Mucosa of rectum (tissue), 2 donors: ENCODE measurements around the gene SCLT1.

Experiments
- H3K27ac ChIP-seq, 2 donors: one replicate each; pipeline ENCODE4 v1.7.0; 2013; ENCODE audit warnings: inconsistent platforms in 2 of 2, low read depth in 2 of 2, low read length in 2 of 2
- H3K27me3 ChIP-seq, 2 donors: one replicate each; pipeline ENCODE4 v1.7.0; 2013; ENCODE audit warnings: low read length in 2 of 2; ENCODE audit not compliant: control insufficient read depth in 2 of 2, insufficient read depth in 2 of 2
- H3K36me3 ChIP-seq, 2 donors: one replicate each; pipeline ENCODE4 v1.7.0; 2013; ENCODE audit warnings: low read length in 2 of 2; ENCODE audit not compliant: control insufficient read depth in 2 of 2, insufficient read depth in 2 of 2
- H3K4me1 ChIP-seq, 2 donors: one replicate each; pipeline ENCODE4 v1.7.0; 2013; ENCODE audit warnings: low read length in 2 of 2, mild to moderate bottlenecking in 1 of 2; ENCODE audit not compliant: control insufficient read depth in 2 of 2, insufficient read depth in 2 of 2
- H3K4me3 ChIP-seq, 2 donors: one replicate each; pipeline ENCODE4 v1.7.0; 2013; ENCODE audit warnings: low read length in 2 of 2
- H3K9ac ChIP-seq, 2 donors: one replicate each; pipeline ENCODE4 v1.7.0; 2013; ENCODE audit warnings: low read length in 2 of 2, low read depth in 1 of 2, mild to moderate bottlenecking in 1 of 2
- H3K9me3 ChIP-seq, 2 donors: one replicate each; pipeline ENCODE4 v1.7.0; 2013; ENCODE audit warnings: low read length in 2 of 2; ENCODE audit not compliant: control insufficient read depth in 2 of 2
- donor health status: healthy.
- donor health status: Normal muscosa, but diverticular disease.

The SCLT1 gene

GRCh38 chr4:128974136-128974581, 119.2 kb downstream of the SCLT1 start:
- Histone ChIP-seq H3K36me3 (no peaks in the 10 kb centered on the region), H3K27me3 (no peaks in the 10 kb centered on the region), H3K9me3 (no peaks in the 10 kb centered on the region), H3K9ac (no peak overlapping the region), H3K4me3 (no peak overlapping the region), H3K27ac (no peak overlapping the region), H3K4me1 (no peaks in the 10 kb centered on the region)

DNA sequence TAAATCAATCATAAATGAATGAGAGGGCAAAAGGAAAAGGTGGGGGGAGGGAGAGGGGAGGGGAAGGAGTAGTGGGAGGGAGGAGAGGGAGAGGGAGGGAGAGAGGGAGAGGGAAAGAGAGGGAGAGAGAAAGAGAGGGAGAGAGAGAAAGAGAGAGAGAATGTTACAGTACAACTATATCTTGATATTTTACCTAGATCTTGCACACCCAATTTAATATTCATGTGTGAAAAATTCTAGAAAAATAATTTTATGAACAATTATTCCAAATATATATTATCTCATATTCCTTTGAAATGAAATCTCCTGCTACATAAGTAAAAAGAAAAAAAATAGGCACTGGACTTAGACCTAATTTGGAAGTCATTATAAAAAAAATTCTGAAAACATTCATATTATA, 120.0 kb downstream of the SCLT1 start:
- H3K9me3 ChIP-seq: no peaks in the 10 kb centered on the region
- H3K4me3 ChIP-seq: no peak overlapping the region
- no peak overlapping the region for H3K27ac ChIP-seq
- no peak overlapping the region for H3K9ac ChIP-seq
- no peaks in the 10 kb centered on the region for H3K4me1 ChIP-seq
- no peaks in the 10 kb centered on the region for H3K27me3 ChIP-seq
- H3K36me3 ChIP-seq: no peaks in the 10 kb centered on the region

- H3K27ac ChIP-seq: no peak overlapping the region
- peaks cover 0 to 2% of the 10 kb centered on the region in 2 donors for H3K36me3 ChIP-seq
- H3K9me3 ChIP-seq: no peaks in the 10 kb centered on the region
- H3K27me3 ChIP-seq: no peaks in the 10 kb centered on the region
- no peak overlapping the region for H3K9ac ChIP-seq
- H3K4me3 ChIP-seq: no peak overlapping the region
- H3K4me1 ChIP-seq: no peaks in the 10 kb centered on the region
Observed at GRCh38 chr4:128961405-128961804, 131.9 kb downstream of the SCLT1 start.

- no peak overlapping the region for H3K27ac ChIP-seq
- H3K27me3 ChIP-seq: no peaks in the 10 kb centered on the region
- no peak overlapping the region for H3K9ac ChIP-seq
- H3K9me3 ChIP-seq: no peaks in the 10 kb centered on the region
- no peaks in the 10 kb centered on the region for H3K4me1 ChIP-seq
- no peak overlapping the region for H3K4me3 ChIP-seq
- H3K36me3 ChIP-seq: no peaks in the 10 kb centered on the region
Observed at GRCh38 chr4:128958194-128958593, 135.1 kb downstream of the SCLT1 start.

- no peak overlapping the region for H3K27ac ChIP-seq
Observed at GRCh38 chr4:128957459-128957858, 135.9 kb downstream of the SCLT1 start.

DNA sequence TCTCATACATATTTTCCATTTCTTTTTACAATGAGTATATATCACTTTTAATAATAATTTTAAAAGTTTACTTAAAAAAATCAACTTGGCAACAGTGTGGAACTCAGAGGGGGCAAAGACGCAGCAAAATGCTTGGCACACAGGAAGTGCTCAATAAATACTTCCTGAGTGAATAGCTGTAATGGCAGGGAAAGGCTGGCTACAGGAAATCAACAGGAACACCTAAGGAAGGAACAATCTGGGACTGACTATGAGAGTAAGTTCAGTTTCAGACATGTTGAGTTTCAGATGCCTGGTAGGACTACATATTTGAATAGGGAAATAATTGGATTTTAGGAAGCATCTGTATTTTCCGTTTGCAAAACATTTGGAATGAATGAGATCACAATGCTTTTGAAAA, 137.6 kb downstream of the SCLT1 start:
- H3K27me3 ChIP-seq: no peaks in the 10 kb centered on the region
- H3K4me3 ChIP-seq: no peak overlapping the region
- no peaks in the 10 kb centered on the region for H3K4me1 ChIP-seq
- H3K27ac ChIP-seq: no peak overlapping the region
- no peaks in the 10 kb centered on the region for H3K9me3 ChIP-seq
- H3K9ac ChIP-seq: no peak overlapping the region
- H3K36me3 ChIP-seq: peaks cover 0 to 3% of the 10 kb centered on the region in 2 donors

More at GRCh38 chr4:128957459-128957858, 135.9 kb downstream of the SCLT1 start:
- Histone ChIP-seq H3K27me3 (no peaks in the 10 kb centered on the region), H3K4me3 (no peak overlapping the region), H3K4me1 (no peaks in the 10 kb centered on the region), H3K9me3 (no peaks in the 10 kb centered on the region), H3K9ac (no peak overlapping the region), H3K36me3 (no peaks in the 10 kb centered on the region)

- Histone ChIP-seq H3K9ac (no peak overlapping the region), H3K4me1 (no peaks in the 10 kb centered on the region), H3K27me3 (no peaks in the 10 kb centered on the region), H3K9me3 (no peaks in the 10 kb centered on the region), H3K36me3 (peaks cover 0 to 3% of the 10 kb centered on the region in 2 donors), H3K27ac (no peak overlapping the region), H3K4me3 (no peak overlapping the region)
Observed at GRCh38 chr4:128954941-128955340, 138.4 kb downstream of the SCLT1 start.

GRCh38 chr4:128951316-128951715, 142.0 kb downstream of the SCLT1 start:
- no peaks in the 10 kb centered on the region for H3K4me1 ChIP-seq
- no peak overlapping the region for H3K9ac ChIP-seq
- peaks cover 3 to 5% of the 10 kb centered on the region in 2 donors for H3K36me3 ChIP-seq
- H3K9me3 ChIP-seq: no peaks in the 10 kb centered on the region
- H3K27ac ChIP-seq: no peak overlapping the region
- H3K4me3 ChIP-seq: no peak overlapping the region
- no peaks in the 10 kb centered on the region for H3K27me3 ChIP-seq

GRCh38 chr4:128950796-128951195, 142.5 kb downstream of the SCLT1 start:
- H3K36me3 ChIP-seq: peaks cover 3 to 5% of the 10 kb centered on the region in 2 donors
- no peak overlapping the region for H3K27ac ChIP-seq
- no peaks in the 10 kb centered on the region for H3K9me3 ChIP-seq
- no peaks in the 10 kb centered on the region for H3K27me3 ChIP-seq
- H3K4me3 ChIP-seq: no peak overlapping the region
- H3K4me1 ChIP-seq: no peaks in the 10 kb centered on the region
- peak overlapping the region in 1 of 2 donors; percentile 10 for H3K9ac ChIP-seq

GRCh38 chr4:128946916-128947315, 146.4 kb downstream of the SCLT1 start:
- Histone ChIP-seq H3K27me3 (no peaks in the 10 kb centered on the region), H3K36me3 (peaks cover 3 to 12% of the 10 kb centered on the region in 2 donors), H3K4me1 (no peaks in the 10 kb centered on the region), H3K9ac (no peak overlapping the region), H3K9me3 (no peaks in the 10 kb centered on the region), H3K4me3 (no peak overlapping the region), H3K27ac (no peak overlapping the region)

- no peaks in the 10 kb centered on the region for H3K27me3 ChIP-seq
- no peak overlapping the region for H3K27ac ChIP-seq
- no peaks in the 10 kb centered on the region for H3K9me3 ChIP-seq
- H3K36me3 ChIP-seq: peaks cover 3 to 12% of the 10 kb centered on the region in 2 donors
- H3K4me1 ChIP-seq: no peaks in the 10 kb centered on the region
- no peak overlapping the region for H3K9ac ChIP-seq
- no peak overlapping the region for H3K4me3 ChIP-seq
Observed at GRCh38 chr4:128942607-128943006, 150.7 kb downstream of the SCLT1 start.
